HepG2 (cell line): ENCODE measurements around the gene LDLRAD4. TPM values are rescaled to one million over a fixed set of nuclear protein-coding genes. Genes with fewer than 3 reads are reported as not detected.

Experiments
- EED ChIP-seq: sonication (generic); formaldehyde crosslinking; IDR thresholded peaks from 2 replicates; pipeline ENCODE4 v1.5.0; 2020; ENCODE audit warnings: mild to moderate bottlenecking, missing genetic modification reagents
- NFE2 ChIP-seq: sonication (generic); formaldehyde crosslinking; IDR thresholded peaks from 2 replicates; pipeline ENCODE4 v1.4.0; 2020; ENCODE audit warnings: missing genetic modification reagents
- ZFP41 ChIP-seq: sonication (generic); formaldehyde crosslinking; IDR thresholded peaks from 2 replicates; pipeline ENCODE4 v1.4.0; 2020; ENCODE audit warnings: mild to moderate bottlenecking, missing genetic modification reagents, borderline replicate concordance
- ZNF33A ChIP-seq: sonication (generic); formaldehyde crosslinking; IDR thresholded peaks from 2 replicates; pipeline ENCODE4 v1.5.1; 2020; ENCODE audit warnings: missing genetic modification reagents, mild to moderate bottlenecking, moderate library complexity, borderline replicate concordance
- polyA plus RNA-seq, 8 experiments: library from polyadenylated mRNA; depleted of rRNA in 3 of 8; stranded (reverse) in 7 of 8; unstranded in 1 of 8; fragments of >200 nt; fragmentation: Illumina TruSeq in 4 of 8; extraction: Trizol in 4 of 8; gene quantifications; 2 replicates each; pipeline versions ENCODE4 v1.2.1 to v1.2.3, GENCODE V29; 2011 to 2016; ENCODE audit warnings: low read depth in 4 of 8, missing spikeins in 1 of 8, mixed read lengths in 1 of 8; ENCODE audit not compliant: insufficient read depth in 1 of 8
- total RNA-seq, 5 experiments: library from RNA; depleted of rRNA; stranded (reverse); fragments of >200 nt; fragmentation: Illumina TruSeq; extraction: Trizol; gene quantifications; 2 replicates each; pipeline ENCODE4 v1.2.3, GENCODE V29; 2016; ENCODE audit warnings: low read depth in 1 of 5
- TF ChIP-seq, protein P1 (sequence below), 2 experiments: fragments of 450-650 bp in 1 of 2; sonication (generic) in 1 of 2; formaldehyde crosslinking in 1 of 2; IDR thresholded peaks; 2 replicates each; pipeline versions ENCODE4 v1.6.1 to v1.8.0; 2016 to 2022; ENCODE audit warnings: antibody characterized with exemption in 1 of 2, mild to moderate bottlenecking in 1 of 2, missing genetic modification reagents in 1 of 2
- TF ChIP-seq, protein P2 (sequence below): sonication (generic); formaldehyde crosslinking; IDR thresholded peaks from 2 replicates; pipeline ENCODE4 v1.9.0; 2021; ENCODE audit warnings: mild to moderate bottlenecking, missing genetic modification reagents
- TF ChIP-seq, protein P3 (sequence below): sonication (generic); formaldehyde crosslinking; IDR thresholded peaks from 2 replicates; pipeline ENCODE4 v1.8.0; 2022; ENCODE audit warnings: missing genetic modification reagents, low read depth, mild to moderate bottlenecking, borderline replicate concordance

LDLRAD4 gene
- total and polyA plus RNA-seq, 2 of the 13 experiments (the other 11 are each of a cell fraction or from before 2014, with no cell fraction given), result 13.6 to 20.9 TPM

DNA sequence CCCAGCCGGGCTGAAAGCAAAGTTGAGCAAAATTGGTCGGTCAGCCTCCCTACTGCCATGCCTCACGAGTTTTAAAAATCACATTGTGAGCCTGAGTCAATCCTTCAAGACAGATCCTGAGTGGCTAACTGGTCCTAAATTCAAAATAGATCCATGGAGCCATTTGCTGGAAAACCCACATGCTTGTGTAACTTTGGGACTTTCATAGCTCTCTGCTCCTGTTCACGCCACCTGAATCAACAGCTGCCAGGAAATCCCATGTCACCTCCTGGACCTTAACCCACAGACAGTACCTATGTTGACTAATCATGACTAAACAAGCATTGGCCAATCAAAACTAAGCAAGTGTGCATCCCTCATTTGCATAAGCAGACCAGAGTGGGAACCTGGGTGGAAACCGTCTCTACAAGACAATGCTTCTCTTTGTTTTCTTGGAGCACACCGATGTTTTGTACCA is 42.8 kb upstream of the LDLRAD4 start (continued):
- TF ChIP-seq, protein P1, sequence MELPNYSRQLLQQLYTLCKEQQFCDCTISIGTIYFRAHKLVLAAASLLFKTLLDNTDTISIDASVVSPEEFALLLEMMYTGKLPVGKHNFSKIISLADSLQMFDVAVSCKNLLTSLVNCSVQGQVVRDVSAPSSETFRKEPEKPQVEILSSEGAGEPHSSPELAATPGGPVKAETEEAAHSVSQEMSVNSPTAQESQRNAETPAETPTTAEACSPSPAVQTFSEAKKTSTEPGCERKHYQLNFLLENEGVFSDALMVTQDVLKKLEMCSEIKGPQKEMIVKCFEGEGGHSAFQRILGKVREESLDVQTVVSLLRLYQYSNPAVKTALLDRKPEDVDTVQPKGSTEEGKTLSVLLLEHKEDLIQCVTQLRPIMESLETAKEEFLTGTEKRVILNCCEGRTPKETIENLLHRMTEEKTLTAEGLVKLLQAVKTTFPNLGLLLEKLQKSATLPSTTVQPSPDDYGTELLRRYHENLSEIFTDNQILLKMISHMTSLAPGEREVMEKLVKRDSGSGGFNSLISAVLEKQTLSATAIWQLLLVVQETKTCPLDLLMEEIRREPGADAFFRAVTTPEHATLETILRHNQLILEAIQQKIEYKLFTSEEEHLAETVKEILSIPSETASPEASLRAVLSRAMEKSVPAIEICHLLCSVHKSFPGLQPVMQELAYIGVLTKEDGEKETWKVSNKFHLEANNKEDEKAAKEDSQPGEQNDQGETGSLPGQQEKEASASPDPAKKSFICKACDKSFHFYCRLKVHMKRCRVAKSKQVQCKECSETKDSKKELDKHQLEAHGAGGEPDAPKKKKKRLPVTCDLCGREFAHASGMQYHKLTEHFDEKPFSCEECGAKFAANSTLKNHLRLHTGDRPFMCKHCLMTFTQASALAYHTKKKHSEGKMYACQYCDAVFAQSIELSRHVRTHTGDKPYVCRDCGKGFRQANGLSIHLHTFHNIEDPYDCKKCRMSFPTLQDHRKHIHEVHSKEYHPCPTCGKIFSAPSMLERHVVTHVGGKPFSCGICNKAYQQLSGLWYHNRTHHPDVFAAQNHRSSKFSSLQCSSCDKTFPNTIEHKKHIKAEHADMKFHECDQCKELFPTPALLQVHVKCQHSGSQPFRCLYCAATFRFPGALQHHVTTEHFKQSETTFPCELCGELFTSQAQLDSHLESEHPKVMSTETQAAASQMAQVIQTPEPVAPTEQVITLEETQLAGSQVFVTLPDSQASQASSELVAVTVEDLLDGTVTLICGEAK (IDR thresholded peaks at IDR 0.05), result no peak
- TF ChIP-seq, protein P1 (CRISPR knock-in tag; IDR thresholded peaks at IDR 0.05), result no peak; the same call in 1 of the 2 replicates
- TF ChIP-seq ZNF33A (CRISPR knock-in tag) (no peak), NFE2 (CRISPR knock-in tag) (no peak), EED (CRISPR knock-in tag) (no peak), ZFP41 (CRISPR knock-in tag) (no peak)
- TF ChIP-seq, protein P2, sequence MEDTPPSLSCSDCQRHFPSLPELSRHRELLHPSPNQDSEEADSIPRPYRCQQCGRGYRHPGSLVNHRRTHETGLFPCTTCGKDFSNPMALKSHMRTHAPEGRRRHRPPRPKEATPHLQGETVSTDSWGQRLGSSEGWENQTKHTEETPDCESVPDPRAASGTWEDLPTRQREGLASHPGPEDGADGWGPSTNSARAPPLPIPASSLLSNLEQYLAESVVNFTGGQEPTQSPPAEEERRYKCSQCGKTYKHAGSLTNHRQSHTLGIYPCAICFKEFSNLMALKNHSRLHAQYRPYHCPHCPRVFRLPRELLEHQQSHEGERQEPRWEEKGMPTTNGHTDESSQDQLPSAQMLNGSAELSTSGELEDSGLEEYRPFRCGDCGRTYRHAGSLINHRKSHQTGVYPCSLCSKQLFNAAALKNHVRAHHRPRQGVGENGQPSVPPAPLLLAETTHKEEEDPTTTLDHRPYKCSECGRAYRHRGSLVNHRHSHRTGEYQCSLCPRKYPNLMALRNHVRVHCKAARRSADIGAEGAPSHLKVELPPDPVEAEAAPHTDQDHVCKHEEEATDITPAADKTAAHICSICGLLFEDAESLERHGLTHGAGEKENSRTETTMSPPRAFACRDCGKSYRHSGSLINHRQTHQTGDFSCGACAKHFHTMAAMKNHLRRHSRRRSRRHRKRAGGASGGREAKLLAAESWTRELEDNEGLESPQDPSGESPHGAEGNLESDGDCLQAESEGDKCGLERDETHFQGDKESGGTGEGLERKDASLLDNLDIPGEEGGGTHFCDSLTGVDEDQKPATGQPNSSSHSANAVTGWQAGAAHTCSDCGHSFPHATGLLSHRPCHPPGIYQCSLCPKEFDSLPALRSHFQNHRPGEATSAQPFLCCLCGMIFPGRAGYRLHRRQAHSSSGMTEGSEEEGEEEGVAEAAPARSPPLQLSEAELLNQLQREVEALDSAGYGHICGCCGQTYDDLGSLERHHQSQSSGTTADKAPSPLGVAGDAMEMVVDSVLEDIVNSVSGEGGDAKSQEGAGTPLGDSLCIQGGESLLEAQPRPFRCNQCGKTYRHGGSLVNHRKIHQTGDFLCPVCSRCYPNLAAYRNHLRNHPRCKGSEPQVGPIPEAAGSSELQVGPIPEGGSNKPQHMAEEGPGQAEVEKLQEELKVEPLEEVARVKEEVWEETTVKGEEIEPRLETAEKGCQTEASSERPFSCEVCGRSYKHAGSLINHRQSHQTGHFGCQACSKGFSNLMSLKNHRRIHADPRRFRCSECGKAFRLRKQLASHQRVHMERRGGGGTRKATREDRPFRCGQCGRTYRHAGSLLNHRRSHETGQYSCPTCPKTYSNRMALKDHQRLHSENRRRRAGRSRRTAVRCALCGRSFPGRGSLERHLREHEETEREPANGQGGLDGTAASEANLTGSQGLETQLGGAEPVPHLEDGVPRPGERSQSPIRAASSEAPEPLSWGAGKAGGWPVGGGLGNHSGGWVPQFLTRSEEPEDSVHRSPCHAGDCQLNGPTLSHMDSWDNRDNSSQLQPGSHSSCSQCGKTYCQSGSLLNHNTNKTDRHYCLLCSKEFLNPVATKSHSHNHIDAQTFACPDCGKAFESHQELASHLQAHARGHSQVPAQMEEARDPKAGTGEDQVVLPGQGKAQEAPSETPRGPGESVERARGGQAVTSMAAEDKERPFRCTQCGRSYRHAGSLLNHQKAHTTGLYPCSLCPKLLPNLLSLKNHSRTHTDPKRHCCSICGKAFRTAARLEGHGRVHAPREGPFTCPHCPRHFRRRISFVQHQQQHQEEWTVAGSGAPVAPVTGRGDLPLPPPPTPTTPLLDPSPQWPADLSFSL, result 0 out of 2 replicates have a peak, but pooled peaks have one; percentile 18
- TF ChIP-seq, protein P3, sequence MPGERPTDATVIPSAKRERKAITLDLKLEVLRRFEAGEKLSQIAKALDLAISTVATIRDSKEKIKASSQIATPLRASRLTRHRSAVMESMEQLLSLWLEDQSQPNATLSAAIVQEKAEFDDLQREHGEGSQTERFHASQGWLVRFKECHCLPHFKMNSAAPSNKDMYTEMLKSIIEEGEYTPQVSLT (CRISPR knock-in tag), result no peak
